Raji (cell line): ENCODE measurements around the gene INTS4.
A peak's percentile ranks its signal among the peaks of the same experiment; 100 is the strongest.

ENCODE experiments used
- POLR2A ChIP-seq: IDR thresholded peaks from 2 replicates; pipeline ENCODE4 v1.6.1; 2011; ENCODE audit warnings: low read depth, low read length, control low read depth; ENCODE audit not compliant: insufficient read depth

The INTS4 gene

GRCh38 chr11:77994434-77995362, at the start of gene INTS4:
Gene INTS4, minus strand, starts transcription at chr11:77994668. Its CDS starts 25 bp downstream, at chr11:77994643.
- peak; percentile 75 for TF ChIP-seq POLR2A

- no peak for TF ChIP-seq POLR2A
Observed at GRCh38 chr11:78041843-78042440, 47.5 kb upstream of the INTS4 start.

GRCh38 chr11:78040691-78041379, 46.4 kb upstream of the INTS4 start:
- TF ChIP-seq POLR2A, result no peak

GRCh38 chr11:78039919-78040671, 45.6 kb upstream of the INTS4 start:
- TF ChIP-seq POLR2A, result no peak

- TF ChIP-seq POLR2A, result no peak
Observed at GRCh38 chr11:78039391-78039918, 45.0 kb upstream of the INTS4 start.

GRCh38 chr11:78038697-78039313, 44.3 kb upstream of the INTS4 start:
- no peak for TF ChIP-seq POLR2A

- no peak for TF ChIP-seq POLR2A
Observed at GRCh38 chr11:78037825-78038620, 43.6 kb upstream of the INTS4 start.

- no peak for TF ChIP-seq POLR2A
Observed at GRCh38 chr11:78037056-78037455, 42.6 kb upstream of the INTS4 start.

- no peak for TF ChIP-seq POLR2A
Observed at GRCh38 chr11:78036313-78036712, 41.8 kb upstream of the INTS4 start.

- TF ChIP-seq POLR2A, result no peak
Observed at GRCh38 chr11:78034623-78035022, 40.2 kb upstream of the INTS4 start.

- no peak for TF ChIP-seq POLR2A
Observed at GRCh38 chr11:78033040-78033439, 38.6 kb upstream of the INTS4 start.

- TF ChIP-seq POLR2A, result no peak
Observed at GRCh38 chr11:78032090-78032489, 37.6 kb upstream of the INTS4 start.

GRCh38 chr11:78031629-78032028, 37.2 kb upstream of the INTS4 start:
- TF ChIP-seq POLR2A, result no peak
